ENCODE results near the gene SAP30L. TPM values are rescaled to one million over a fixed set of nuclear protein-coding genes. Genes with fewer than 3 reads are reported as not detected.

SAP30L gene
- total and polyA plus RNA-seq, 4 donors: 6.3 to 11.1 (median 8.6) TPM

DNA sequence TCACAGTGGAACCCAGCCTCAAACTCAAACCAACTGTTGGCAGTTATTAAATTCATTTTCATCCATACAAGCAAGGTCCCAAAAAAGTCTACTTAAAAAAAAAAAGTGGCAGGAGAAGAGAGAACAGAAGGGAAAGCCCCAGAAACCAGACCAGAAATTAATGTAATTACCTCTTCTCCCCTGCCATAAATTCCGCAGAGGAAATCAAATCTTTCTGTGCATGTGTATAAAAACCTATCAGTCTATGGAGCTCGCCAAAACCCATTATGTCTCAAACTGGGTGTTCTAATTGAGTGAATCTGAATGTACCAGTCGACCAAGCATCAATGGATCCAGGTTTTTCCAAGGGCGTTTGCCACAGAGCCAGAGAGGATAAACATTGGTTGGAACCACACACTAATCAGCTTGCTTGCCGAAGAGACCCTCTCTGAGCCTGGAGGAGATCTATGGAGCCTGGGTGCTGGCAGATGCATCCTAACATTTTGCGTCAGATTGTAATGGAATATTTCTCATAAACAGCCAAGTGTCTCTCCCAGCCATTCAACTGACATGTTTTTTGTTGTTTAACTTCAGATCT lies 40.1 kb downstream of the SAP30L start:
- Histone ChIP-seq H3K36me3 (ENCODE audit: control insufficient read depth in 4 of 4, insufficient read depth in 3 of 4, low read depth in 1 of 4, low read length in 3 of 4) (no peaks in the 10 kb centered on the region), H3K4me3 (ENCODE audit: low read depth in 1 of 3, low read length in 3 of 3) (no peak overlapping the region), H3K27me3 (ENCODE audit: control insufficient read depth in 4 of 4, insufficient read depth in 4 of 4, low read length in 3 of 4) (peaks cover 4 to 39% (median 25%) of the 10 kb centered on the region in 4 donors), H3K27ac (ENCODE audit: low read depth in 1 of 2, low read length in 2 of 2) (no peak overlapping the region), H3K4me1 (ENCODE audit: control insufficient read depth in 4 of 4, insufficient read depth in 4 of 4, low read length in 3 of 4) (peaks cover 0 to 13% (median 0%) of the 10 kb centered on the region in 4 donors), H3K9ac (ENCODE audit: low read depth in 1 of 2, low read length in 2 of 2) (no peak overlapping the region), H3K9me3 (ENCODE audit: control insufficient read depth in 4 of 4, low read length in 3 of 4) (no peaks in the 10 kb centered on the region)
- 18% methylated on average over 6 of the region's 6 CpGs for WGBS
- TF ChIP-seq, protein P1, sequence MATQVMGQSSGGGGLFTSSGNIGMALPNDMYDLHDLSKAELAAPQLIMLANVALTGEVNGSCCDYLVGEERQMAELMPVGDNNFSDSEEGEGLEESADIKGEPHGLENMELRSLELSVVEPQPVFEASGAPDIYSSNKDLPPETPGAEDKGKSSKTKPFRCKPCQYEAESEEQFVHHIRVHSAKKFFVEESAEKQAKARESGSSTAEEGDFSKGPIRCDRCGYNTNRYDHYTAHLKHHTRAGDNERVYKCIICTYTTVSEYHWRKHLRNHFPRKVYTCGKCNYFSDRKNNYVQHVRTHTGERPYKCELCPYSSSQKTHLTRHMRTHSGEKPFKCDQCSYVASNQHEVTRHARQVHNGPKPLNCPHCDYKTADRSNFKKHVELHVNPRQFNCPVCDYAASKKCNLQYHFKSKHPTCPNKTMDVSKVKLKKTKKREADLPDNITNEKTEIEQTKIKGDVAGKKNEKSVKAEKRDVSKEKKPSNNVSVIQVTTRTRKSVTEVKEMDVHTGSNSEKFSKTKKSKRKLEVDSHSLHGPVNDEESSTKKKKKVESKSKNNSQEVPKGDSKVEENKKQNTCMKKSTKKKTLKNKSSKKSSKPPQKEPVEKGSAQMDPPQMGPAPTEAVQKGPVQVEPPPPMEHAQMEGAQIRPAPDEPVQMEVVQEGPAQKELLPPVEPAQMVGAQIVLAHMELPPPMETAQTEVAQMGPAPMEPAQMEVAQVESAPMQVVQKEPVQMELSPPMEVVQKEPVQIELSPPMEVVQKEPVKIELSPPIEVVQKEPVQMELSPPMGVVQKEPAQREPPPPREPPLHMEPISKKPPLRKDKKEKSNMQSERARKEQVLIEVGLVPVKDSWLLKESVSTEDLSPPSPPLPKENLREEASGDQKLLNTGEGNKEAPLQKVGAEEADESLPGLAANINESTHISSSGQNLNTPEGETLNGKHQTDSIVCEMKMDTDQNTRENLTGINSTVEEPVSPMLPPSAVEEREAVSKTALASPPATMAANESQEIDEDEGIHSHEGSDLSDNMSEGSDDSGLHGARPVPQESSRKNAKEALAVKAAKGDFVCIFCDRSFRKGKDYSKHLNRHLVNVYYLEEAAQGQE (IDR thresholded peaks at IDR 0.05): no peak
- TF ChIP-seq EGR1 (IDR thresholded peaks at IDR 0.05; ENCODE audit: low read depth in 2 of 2) (no peak), FOXA2 (IDR thresholded peaks at IDR 0.05) (no peak), FOXA1 (IDR thresholded peaks at IDR 0.05) (no peak), YY1 (IDR thresholded peaks at IDR 0.05) (no peak)
- TF ChIP-seq, protein P2, sequence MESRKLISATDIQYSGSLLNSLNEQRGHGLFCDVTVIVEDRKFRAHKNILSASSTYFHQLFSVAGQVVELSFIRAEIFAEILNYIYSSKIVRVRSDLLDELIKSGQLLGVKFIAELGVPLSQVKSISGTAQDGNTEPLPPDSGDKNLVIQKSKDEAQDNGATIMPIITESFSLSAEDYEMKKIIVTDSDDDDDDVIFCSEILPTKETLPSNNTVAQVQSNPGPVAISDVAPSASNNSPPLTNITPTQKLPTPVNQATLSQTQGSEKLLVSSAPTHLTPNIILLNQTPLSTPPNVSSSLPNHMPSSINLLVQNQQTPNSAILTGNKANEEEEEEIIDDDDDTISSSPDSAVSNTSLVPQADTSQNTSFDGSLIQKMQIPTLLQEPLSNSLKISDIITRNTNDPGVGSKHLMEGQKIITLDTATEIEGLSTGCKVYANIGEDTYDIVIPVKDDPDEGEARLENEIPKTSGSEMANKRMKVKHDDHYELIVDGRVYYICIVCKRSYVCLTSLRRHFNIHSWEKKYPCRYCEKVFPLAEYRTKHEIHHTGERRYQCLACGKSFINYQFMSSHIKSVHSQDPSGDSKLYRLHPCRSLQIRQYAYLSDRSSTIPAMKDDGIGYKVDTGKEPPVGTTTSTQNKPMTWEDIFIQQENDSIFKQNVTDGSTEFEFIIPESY (IDR thresholded peaks at IDR 0.05): no peak
- TF ChIP-seq, protein P3, sequence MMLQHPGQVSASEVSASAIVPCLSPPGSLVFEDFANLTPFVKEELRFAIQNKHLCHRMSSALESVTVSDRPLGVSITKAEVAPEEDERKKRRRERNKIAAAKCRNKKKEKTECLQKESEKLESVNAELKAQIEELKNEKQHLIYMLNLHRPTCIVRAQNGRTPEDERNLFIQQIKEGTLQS (IDR thresholded peaks at IDR 0.05): no peak
- TF ChIP-seq, protein P4, sequence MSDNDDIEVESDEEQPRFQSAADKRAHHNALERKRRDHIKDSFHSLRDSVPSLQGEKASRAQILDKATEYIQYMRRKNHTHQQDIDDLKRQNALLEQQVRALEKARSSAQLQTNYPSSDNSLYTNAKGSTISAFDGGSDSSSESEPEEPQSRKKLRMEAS (IDR thresholded peaks at IDR 0.05): no peak
- DNase-seq (ENCODE audit: low spot score): no peak

DNA sequence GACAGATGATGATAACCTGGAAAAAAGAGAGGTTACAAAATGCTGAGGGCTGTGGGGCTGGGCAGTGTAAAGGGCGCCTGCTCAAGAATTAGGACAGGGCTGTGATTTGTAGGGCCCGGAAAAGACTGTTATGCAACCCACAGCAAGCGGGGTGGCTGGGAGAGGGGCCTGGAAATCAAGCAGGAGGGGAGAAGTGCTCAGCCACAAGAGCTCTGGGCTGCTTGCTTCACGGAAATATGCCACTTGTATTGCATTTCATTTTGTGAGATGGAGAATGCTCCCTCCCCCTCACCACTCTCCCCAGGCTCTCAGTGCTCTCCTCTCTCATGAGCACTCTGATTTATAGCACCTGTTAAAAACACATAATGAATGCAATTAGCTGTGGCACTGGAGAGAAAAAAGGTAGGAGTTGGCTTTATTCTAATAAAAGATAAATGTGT lies 40.6 kb downstream of the SAP30L start:
- Histone ChIP-seq H3K9me3 (ENCODE audit: control insufficient read depth in 4 of 4, low read length in 3 of 4) (no peaks in the 10 kb centered on the region), H3K4me1 (ENCODE audit: control insufficient read depth in 4 of 4, insufficient read depth in 4 of 4, low read length in 3 of 4) (peaks cover 0 to 13% (median 0%) of the 10 kb centered on the region in 4 donors), H3K27me3 (ENCODE audit: control insufficient read depth in 4 of 4, insufficient read depth in 4 of 4, low read length in 3 of 4) (peaks cover 5 to 34% (median 22%) of the 10 kb centered on the region in 4 donors), H3K4me3 (ENCODE audit: low read depth in 1 of 3, low read length in 3 of 3) (no peak overlapping the region), H3K9ac (ENCODE audit: low read depth in 1 of 2, low read length in 2 of 2) (no peak overlapping the region), H3K27ac (ENCODE audit: low read depth in 1 of 2, low read length in 2 of 2) (no peak overlapping the region), H3K36me3 (ENCODE audit: control insufficient read depth in 4 of 4, insufficient read depth in 3 of 4, low read depth in 1 of 4, low read length in 3 of 4) (no peaks in the 10 kb centered on the region)
- no peak for DNase-seq (ENCODE audit: low spot score)
- 8% methylated on average over 4 of the region's 4 CpGs for WGBS
- no peak for TF ChIP-seq TAF1 (conservative IDR thresholded peaks at IDR 0.05)
- TF ChIP-seq, protein P5, sequence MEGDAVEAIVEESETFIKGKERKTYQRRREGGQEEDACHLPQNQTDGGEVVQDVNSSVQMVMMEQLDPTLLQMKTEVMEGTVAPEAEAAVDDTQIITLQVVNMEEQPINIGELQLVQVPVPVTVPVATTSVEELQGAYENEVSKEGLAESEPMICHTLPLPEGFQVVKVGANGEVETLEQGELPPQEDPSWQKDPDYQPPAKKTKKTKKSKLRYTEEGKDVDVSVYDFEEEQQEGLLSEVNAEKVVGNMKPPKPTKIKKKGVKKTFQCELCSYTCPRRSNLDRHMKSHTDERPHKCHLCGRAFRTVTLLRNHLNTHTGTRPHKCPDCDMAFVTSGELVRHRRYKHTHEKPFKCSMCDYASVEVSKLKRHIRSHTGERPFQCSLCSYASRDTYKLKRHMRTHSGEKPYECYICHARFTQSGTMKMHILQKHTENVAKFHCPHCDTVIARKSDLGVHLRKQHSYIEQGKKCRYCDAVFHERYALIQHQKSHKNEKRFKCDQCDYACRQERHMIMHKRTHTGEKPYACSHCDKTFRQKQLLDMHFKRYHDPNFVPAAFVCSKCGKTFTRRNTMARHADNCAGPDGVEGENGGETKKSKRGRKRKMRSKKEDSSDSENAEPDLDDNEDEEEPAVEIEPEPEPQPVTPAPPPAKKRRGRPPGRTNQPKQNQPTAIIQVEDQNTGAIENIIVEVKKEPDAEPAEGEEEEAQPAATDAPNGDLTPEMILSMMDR (IDR thresholded peaks at IDR 0.05; ENCODE audit: low read depth, low read length, missing input control): no peak
- TF ChIP-seq, protein P1 (IDR thresholded peaks at IDR 0.05): no peak
- TF ChIP-seq HNF4A (conservative IDR thresholded peaks at IDR 0.05): no peak
- TF ChIP-seq NR2F2 (IDR thresholded peaks at IDR 0.05): no peak
- TF ChIP-seq SP1 (IDR thresholded peaks at IDR 0.05): no peak
- TF ChIP-seq RXRA (IDR thresholded peaks at IDR 0.05): no peak
- no peak for TF ChIP-seq YY1 (IDR thresholded peaks at IDR 0.05)
- TF ChIP-seq, protein P4 (IDR thresholded peaks at IDR 0.05): no peak
- TF ChIP-seq JUND (IDR thresholded peaks at IDR 0.05): no peak
- no peak for TF ChIP-seq FOXA1 (IDR thresholded peaks at IDR 0.05)
- no peak for TF ChIP-seq GABPA (IDR thresholded peaks at IDR 0.05 in 1 of 2, conservative IDR thresholded peaks at IDR 0.05 in 1 of 2)
- TF ChIP-seq, protein P2 (IDR thresholded peaks at IDR 0.05): no peak
- TF ChIP-seq RAD21 (IDR thresholded peaks at IDR 0.05): no peak
